NCI-H2227 (cell line): ENCODE measurements around the gene VPREB3.

ENCODE experiments used
- DNase-seq: peaks from one replicate; lab custom pipeline; 2025; ENCODE audit not compliant: unreplicated experiment; lab: John Stamatoyannopoulos, UW

VPREB3 gene

GRCh38 chr22:23783265-23784150, 29.3 kb upstream of the VPREB3 start:
- DNase-seq, result no peak

GRCh38 chr22:23782703-23783102, 28.5 kb upstream of the VPREB3 start:
- no peak for DNase-seq

GRCh38 chr22:23782252-23782651, 28.0 kb upstream of the VPREB3 start:
- DNase-seq, result no peak

GRCh38 chr22:23781511-23782183, 27.4 kb upstream of the VPREB3 start:
- DNase-seq, result no peak

- no peak for DNase-seq
Observed at GRCh38 chr22:23781065-23781464, 26.8 kb upstream of the VPREB3 start.

GRCh38 chr22:23780146-23780748, 26.0 kb upstream of the VPREB3 start:
- DNase-seq, result no peak

- no peak for DNase-seq
Observed at GRCh38 chr22:23779731-23780130, 25.5 kb upstream of the VPREB3 start.

GRCh38 chr22:23779083-23779482, 24.9 kb upstream of the VPREB3 start:
- no peak for DNase-seq

GRCh38 chr22:23778577-23778900, 24.3 kb upstream of the VPREB3 start:
- no peak for DNase-seq

GRCh38 chr22:23777776-23778576, 23.8 kb upstream of the VPREB3 start:
- DNase-seq, result no peak

GRCh38 chr22:23775779-23776375, 21.7 kb upstream of the VPREB3 start:
- no peak for DNase-seq

- DNase-seq, result no peak
Observed at GRCh38 chr22:23774922-23775436, 20.8 kb upstream of the VPREB3 start.

GRCh38 chr22:23774114-23774921, 20.1 kb upstream of the VPREB3 start:
- no peak for DNase-seq

- DNase-seq, result no peak
Observed at GRCh38 chr22:23773483-23774113, 19.4 kb upstream of the VPREB3 start.

- peak; percentile 47 for DNase-seq
Observed at GRCh38 chr22:23772649-23773473, 18.6 kb upstream of the VPREB3 start, which contains the start of gene MMP11. Gene MMP11, plus strand, starts transcription at chr22:23772849. Its CDS starts 22 bp downstream, at chr22:23772871.

GRCh38 chr22:23772315-23772648, 18.1 kb upstream of the VPREB3 start:
- DNase-seq, result no peak

GRCh38 chr22:23769321-23769965, 15.2 kb upstream of the VPREB3 start:
- no peak for DNase-seq
